Lung (tissue), 12 donors: ENCODE results near the gene MGAT4C. TPM values are rescaled to one million over a fixed set of nuclear protein-coding genes. Genes with fewer than 3 reads are reported as not detected.

Experiments used
- ATAC-seq: fragments of 200-7000 bp; cut with Tn5 transposase; one replicate; pipeline ENCODE4 v1.9.1; 2020; ENCODE audit warnings: moderate number of reproducible peaks; ENCODE audit not compliant: insufficient read depth, low FRiP score
- DNase-seq, 3 donors: peaks; one replicate each; pipeline ENCODE4 v3.0.0-alpha.2; 2013 to 2017
- H3K27ac ChIP-seq, 2 donors: one replicate each; pipeline ENCODE4 v1.5.1; 2013; ENCODE audit warnings: mild to moderate bottlenecking in 2 of 2, moderate library complexity in 2 of 2, control low read depth in 1 of 2, inconsistent platforms in 1 of 2, low read depth in 1 of 2, low read length in 1 of 2
- H3K27me3 ChIP-seq, 3 donors: one replicate each; pipeline ENCODE4 v1.5.1; 2013; ENCODE audit warnings: low read length in 2 of 3; ENCODE audit not compliant: control insufficient read depth in 3 of 3, insufficient read depth in 3 of 3
- H3K36me3 ChIP-seq, 4 donors: one replicate each; pipeline ENCODE4 v1.5.1; 2013; ENCODE audit warnings: low read length in 4 of 4, mild to moderate bottlenecking in 1 of 4, moderate library complexity in 1 of 4; ENCODE audit not compliant: control insufficient read depth in 4 of 4, insufficient read depth in 4 of 4
- H3K4me1 ChIP-seq, 5 donors: one replicate each; pipeline ENCODE4 v1.5.1; 2013; ENCODE audit warnings: low read length in 5 of 5, mild to moderate bottlenecking in 2 of 5, moderate library complexity in 1 of 5; ENCODE audit not compliant: control insufficient read depth in 5 of 5, insufficient read depth in 5 of 5
- H3K4me3 ChIP-seq: one replicate; pipeline ENCODE4 v1.5.1; 2013; ENCODE audit warnings: mild to moderate bottlenecking, control low read depth, moderate library complexity
- H3K9ac ChIP-seq, 2 donors: one replicate each; pipeline ENCODE4 v1.5.1; 2013; ENCODE audit warnings: low read length in 2 of 2, control low read depth in 1 of 2; ENCODE audit not compliant: insufficient read depth in 1 of 2
- H3K9me3 ChIP-seq, 4 donors: one replicate each; pipeline ENCODE4 v1.5.1; 2013; ENCODE audit warnings: low read length in 3 of 4, mild to moderate bottlenecking in 1 of 4, moderate library complexity in 1 of 4; ENCODE audit not compliant: control insufficient read depth in 4 of 4, insufficient read depth in 3 of 4
- CTCF ChIP-seq: IDR thresholded peaks from 2 replicates; pipeline ENCODE4 v1.5.1; 2012; ENCODE audit warnings: mild to moderate bottlenecking; ENCODE audit errors: control extremely low read depth, extremely low read depth
- WGBS, 2 donors: extraction: QIAGEN DNeasy Blood & Tissue Kit; methylation state at CpG; one replicate each; pipeline ENCODE4 v1.1.7; 2013; 5-methylcytosine and 5-hydroxymethylcytosine counted together
- polyA plus RNA-seq, 2 donors: library from polyadenylated mRNA; stranded (reverse); fragments of 200-250 nt; gene quantifications; one replicate each; pipeline ENCODE4 v1.2.1, GENCODE V29; 2013
- total RNA-seq, 2 donors: library from RNA; depleted of rRNA in 1 of 2; stranded (reverse); fragments of >200 nt in 1 of 2; gene quantifications; one replicate each; pipeline ENCODE4 v1.2.1, GENCODE V29; 2014 to 2021
- donor health status: control.
- donor health status: control.
- donor health status: Bipolar disorder and iron deficiency.
- donor health status: healthy.
- donor health status: DM: yes; HTN: yes; CAD: no.

MGAT4C gene
- total and polyA plus RNA-seq, 4 donors = 0.01 to 4.1 (median 0.62) TPM

- peak in 2 of 3 donors; percentile 50 for DNase-seq
- no peak overlapping the region for H3K9ac ChIP-seq
- ATAC-seq = no peak
- no peaks in the 10 kb centered on the region for H3K36me3 ChIP-seq
- TF ChIP-seq CTCF = peak; percentile 24
- H3K4me1 ChIP-seq = no peaks in the 10 kb centered on the region
- no peak overlapping the region for H3K4me3 ChIP-seq
- no peaks in the 10 kb centered on the region for H3K27me3 ChIP-seq
- no peak overlapping the region for H3K27ac ChIP-seq
- no peaks in the 10 kb centered on the region for H3K9me3 ChIP-seq
- WGBS, 2 donors = 3 to 4% methylated on average over 3 of the region's 3 CpGs
Observed at GRCh38 chr12:85920324-85920947, 335.8 kb downstream of the MGAT4C start.
